SU-DHL-6 (cell line): ENCODE measurements around the gene CD72.

Experiments
- H2AFZ ChIP-seq: fragments of 200-600 bp; sonication (generic); 2 replicates; pipeline ENCODE4 v1.6.1; 2014; ENCODE audit warnings: low read depth, mild to moderate bottlenecking, moderate library complexity, mixed read lengths, antibody characterized with exemption, low read length; ENCODE audit not compliant: severe bottlenecking
- H3F3A ChIP-seq: fragments of 200-600 bp; shearing (Covaris generic); 2 replicates; pipeline ENCODE4 v1.6.0; 2016; ENCODE audit warnings: antibody characterized with exemption, mild to moderate bottlenecking; ENCODE audit not compliant: insufficient read depth
- H3K27ac ChIP-seq: fragments of 200-600 bp; sonication (generic); 2 replicates; pipeline ENCODE4 v1.5.1; 2016; ENCODE audit warnings: low read depth, mild to moderate bottlenecking, low read length, moderate library complexity, mixed read lengths
- H3K27me3 ChIP-seq: fragments of 200-600 bp; sonication (generic), shearing (Covaris generic); 2 replicates; pipeline ENCODE4 v1.6.0; 2014; ENCODE audit warnings: mild to moderate bottlenecking, low read length
- H3K36me3 ChIP-seq: fragments of 200-600 bp; sonication (generic); 2 replicates; pipeline ENCODE4 v1.6.1; 2014; ENCODE audit warnings: mild to moderate bottlenecking, low read length, mixed read lengths
- H3K4me2 ChIP-seq: fragments of 300-600, 200-600 bp; shearing (Covaris generic), sonication (generic); 2 replicates; pipeline ENCODE4 v1.6.0; 2014; ENCODE audit warnings: low read length, low read depth, mild to moderate bottlenecking; ENCODE audit not compliant: poor library complexity, severe bottlenecking
- H3K4me3 ChIP-seq: fragments of 200-600 bp; sonication (generic); 2 replicates; pipeline ENCODE4 v1.5.1; 2014; ENCODE audit warnings: antibody characterized with exemption, low read length, mild to moderate bottlenecking, mixed read lengths; ENCODE audit not compliant: insufficient read depth, poor library complexity, severe bottlenecking
- H3K79me2 ChIP-seq: fragments of 200-600 bp; sonication (generic); 2 replicates; pipeline ENCODE4 v1.6.1; 2014; ENCODE audit warnings: mild to moderate bottlenecking, low read length, moderate library complexity; ENCODE audit not compliant: insufficient read depth
- H3K9ac ChIP-seq: fragments of 200-600 bp; sonication (generic); 2 replicates; pipeline ENCODE4 v1.7.0; 2014; ENCODE audit warnings: mild to moderate bottlenecking, low read length
- H3K9me2 ChIP-seq: fragments of 200-600 bp; sonication (generic); replicated peaks from 2 replicates; pipeline ENCODE4 v1.6.1; 2014; ENCODE audit warnings: low read length; ENCODE audit not compliant: insufficient read depth
- H3K9me3 ChIP-seq: fragments of 200-600 bp; sonication (generic); 2 replicates; pipeline ENCODE4 v1.6.1; 2014; ENCODE audit warnings: low read length, mixed read lengths; ENCODE audit not compliant: insufficient read depth
- H4K20me1 ChIP-seq: fragments of 200-600 bp; sonication (generic); 2 replicates; pipeline ENCODE4 v1.6.1; 2014; ENCODE audit warnings: low read depth, mild to moderate bottlenecking, antibody characterized with exemption, low read length, moderate library complexity, mixed read lengths
- EZH2phosphoT487 ChIP-seq: fragments of 200-600 bp; sonication (generic), shearing (Covaris generic); conservative IDR thresholded peaks from 2 replicates; pipeline ENCODE4 v1.6.1; 2018; ENCODE audit warnings: mild to moderate bottlenecking, antibody characterized with exemption, low read length, moderate library complexity, mixed read lengths
- TF ChIP-seq, protein P1 (sequence below): fragments of 200-600 bp; sonication (generic); IDR thresholded peaks from one replicate; pipeline ENCODE4 v1.5.1; 2017; ENCODE audit warnings: antibody characterized with exemption, mild to moderate bottlenecking, low read length, moderate library complexity; ENCODE audit not compliant: insufficient read depth, poor library complexity, severe bottlenecking

Gene CD72

DNA sequence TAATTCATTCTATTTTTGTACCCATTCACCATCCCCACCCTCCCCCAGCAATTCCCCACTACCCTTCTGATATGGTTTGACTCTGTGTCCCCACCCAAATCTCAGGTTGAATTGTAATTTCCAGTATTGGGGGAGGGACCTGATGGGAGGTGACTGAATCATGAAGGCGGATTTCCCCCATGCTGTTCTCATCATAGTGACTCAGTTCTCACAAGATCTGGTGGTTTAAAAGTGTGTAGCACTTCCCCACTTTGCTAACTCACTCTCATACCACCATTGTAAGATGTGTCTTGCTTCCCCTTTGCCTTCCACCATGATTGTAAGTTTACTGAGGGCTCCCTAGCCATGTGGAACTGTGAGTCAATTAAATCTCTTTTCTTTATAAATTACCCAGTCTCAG is 39.1 kb downstream of the CD72 start:
- H3K27me3 ChIP-seq = no peaks in the 10 kb centered on the region

DNA sequence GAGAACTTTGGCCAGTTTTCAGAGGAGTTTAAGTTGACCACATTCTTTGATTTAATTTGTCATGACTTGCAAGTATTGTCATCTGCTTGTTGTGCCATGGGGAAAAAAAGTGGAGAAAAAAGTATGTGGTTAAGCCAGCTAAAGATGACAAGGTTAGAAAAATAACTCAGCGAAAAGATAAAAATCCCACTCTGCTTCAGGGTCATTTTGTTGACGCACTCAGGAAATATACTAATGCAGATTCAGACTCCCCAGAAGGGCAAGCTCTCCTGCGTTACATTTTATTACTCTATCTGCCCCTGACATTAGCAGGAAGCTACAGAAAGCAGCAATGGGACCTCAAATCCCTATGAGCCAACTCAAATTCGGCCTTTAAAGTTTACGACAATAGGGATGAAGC is 40.7 kb downstream of the CD72 start:
- Histone ChIP-seq H3K4me3 (no peak overlapping the region), H3F3A (no peaks in the 10 kb centered on the region), H3K79me2 (no peaks in the 10 kb centered on the region), H3K9ac (no peak overlapping the region), H3K36me3 (no peaks in the 10 kb centered on the region), H3K9me3 (no peaks in the 10 kb centered on the region), H3K9me2 (no peaks in the 10 kb centered on the region), H2AFZ (no peak overlapping the region), H3K27ac (no peak overlapping the region), H4K20me1 (no peaks in the 10 kb centered on the region), H3K4me2 (no peak overlapping the region), H3K27me3 (no peaks in the 10 kb centered on the region)
- no peak for TF ChIP-seq EZH2phosphoT487

More for the DNA sequence above, 39.1 kb downstream of the CD72 start:
- no peaks in the 10 kb centered on the region for H3K9me3 ChIP-seq
- H4K20me1 ChIP-seq = no peaks in the 10 kb centered on the region
- no peak overlapping the region for H3K27ac ChIP-seq
- H3F3A ChIP-seq = no peaks in the 10 kb centered on the region
- H3K79me2 ChIP-seq = no peaks in the 10 kb centered on the region
- no peaks in the 10 kb centered on the region for H3K36me3 ChIP-seq
- H3K4me3 ChIP-seq = no peak overlapping the region
- no peak overlapping the region for H3K4me2 ChIP-seq
- no peak overlapping the region for H2AFZ ChIP-seq
- TF ChIP-seq EZH2phosphoT487 = no peak
- TF ChIP-seq, protein P1, sequence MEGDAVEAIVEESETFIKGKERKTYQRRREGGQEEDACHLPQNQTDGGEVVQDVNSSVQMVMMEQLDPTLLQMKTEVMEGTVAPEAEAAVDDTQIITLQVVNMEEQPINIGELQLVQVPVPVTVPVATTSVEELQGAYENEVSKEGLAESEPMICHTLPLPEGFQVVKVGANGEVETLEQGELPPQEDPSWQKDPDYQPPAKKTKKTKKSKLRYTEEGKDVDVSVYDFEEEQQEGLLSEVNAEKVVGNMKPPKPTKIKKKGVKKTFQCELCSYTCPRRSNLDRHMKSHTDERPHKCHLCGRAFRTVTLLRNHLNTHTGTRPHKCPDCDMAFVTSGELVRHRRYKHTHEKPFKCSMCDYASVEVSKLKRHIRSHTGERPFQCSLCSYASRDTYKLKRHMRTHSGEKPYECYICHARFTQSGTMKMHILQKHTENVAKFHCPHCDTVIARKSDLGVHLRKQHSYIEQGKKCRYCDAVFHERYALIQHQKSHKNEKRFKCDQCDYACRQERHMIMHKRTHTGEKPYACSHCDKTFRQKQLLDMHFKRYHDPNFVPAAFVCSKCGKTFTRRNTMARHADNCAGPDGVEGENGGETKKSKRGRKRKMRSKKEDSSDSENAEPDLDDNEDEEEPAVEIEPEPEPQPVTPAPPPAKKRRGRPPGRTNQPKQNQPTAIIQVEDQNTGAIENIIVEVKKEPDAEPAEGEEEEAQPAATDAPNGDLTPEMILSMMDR = no peak
- H3K9me2 ChIP-seq = no peaks in the 10 kb centered on the region
- no peak overlapping the region for H3K9ac ChIP-seq

DNA sequence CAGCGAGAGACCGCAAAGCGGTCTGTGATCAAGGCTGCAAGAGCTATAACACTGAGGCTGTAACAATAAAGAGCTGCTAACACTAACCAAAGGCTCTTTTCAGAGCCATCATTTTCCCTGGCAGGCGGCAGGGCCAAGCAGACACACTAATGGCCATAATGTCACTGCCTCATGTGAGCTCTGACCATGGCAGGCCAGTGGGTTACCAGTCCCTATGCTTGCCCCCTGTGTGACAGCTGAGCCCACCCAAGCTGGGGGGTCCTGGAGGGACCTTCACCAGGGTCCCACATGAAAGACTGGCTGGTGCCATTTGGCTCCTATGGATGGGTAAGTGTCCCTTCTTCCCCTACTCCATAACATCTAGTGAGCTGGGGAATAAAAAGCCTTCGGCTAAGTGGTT is 42.7 kb downstream of the CD72 start:
- Histone ChIP-seq H3K4me3 (no peak overlapping the region), H3K27ac (no peak overlapping the region), H2AFZ (no peak overlapping the region), H3K79me2 (no peaks in the 10 kb centered on the region), H3K27me3 (no peaks in the 10 kb centered on the region), H3K9me3 (no peaks in the 10 kb centered on the region), H3K9me2 (no peaks in the 10 kb centered on the region), H3F3A (no peaks in the 10 kb centered on the region), H3K9ac (no peak overlapping the region), H4K20me1 (no peaks in the 10 kb centered on the region), H3K36me3 (no peaks in the 10 kb centered on the region), H3K4me2 (no peak overlapping the region)
- TF ChIP-seq, protein P1 = no peak
- TF ChIP-seq EZH2phosphoT487 = no peak

DNA sequence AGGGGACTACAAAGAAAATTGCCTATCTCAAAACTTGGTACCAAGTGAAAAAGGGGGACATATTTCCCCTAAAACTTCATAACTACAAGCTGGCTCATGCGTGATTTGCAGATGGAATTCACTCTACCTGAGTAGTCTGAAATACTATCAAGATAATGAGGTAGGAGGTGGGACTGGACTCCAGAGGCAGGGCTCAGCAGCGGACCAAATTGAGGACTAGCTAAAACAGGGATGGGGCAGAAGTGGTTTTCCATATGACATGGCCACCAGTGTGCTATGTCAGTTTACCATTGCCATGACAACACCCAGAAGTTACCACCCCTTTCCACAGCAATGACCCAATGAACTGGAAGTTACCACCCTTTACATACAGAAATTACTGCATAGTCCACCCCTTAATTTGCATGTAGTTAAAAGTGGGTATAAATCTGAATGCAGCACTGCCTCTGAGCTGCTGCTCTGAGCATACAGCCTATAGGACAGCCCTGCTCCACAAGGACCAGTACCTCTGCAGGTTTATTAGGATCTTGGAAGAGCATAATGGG is 43.6 kb downstream of the CD72 start:
- H3K4me2 ChIP-seq = no peak overlapping the region
- no peaks in the 10 kb centered on the region for H3F3A ChIP-seq
- H3K36me3 ChIP-seq = no peaks in the 10 kb centered on the region
- H3K27me3 ChIP-seq = no peaks in the 10 kb centered on the region
- no peaks in the 10 kb centered on the region for H3K9me2 ChIP-seq
- no peak overlapping the region for H3K27ac ChIP-seq
- no peaks in the 10 kb centered on the region for H3K9me3 ChIP-seq
- no peak overlapping the region for H3K9ac ChIP-seq
- H3K4me3 ChIP-seq = no peak overlapping the region
- H3K79me2 ChIP-seq = no peaks in the 10 kb centered on the region
- no peak for TF ChIP-seq EZH2phosphoT487
- no peaks in the 10 kb centered on the region for H4K20me1 ChIP-seq
- no peak overlapping the region for H2AFZ ChIP-seq
